Endothelial cell of umbilical vein (primary cell): Measurements from ENCODE around the gene CRHR2. TPM values are rescaled to one million over a fixed set of nuclear protein-coding genes. Genes with fewer than 3 reads are reported as not detected.

Experiments
- BruUV-seq: library from RNA; stranded (reverse); fragments of 400-500 nt; replicated peaks from 2 replicates; lab custom pipeline; 2021; lab: Mats Ljungman, UMichigan
- CTCF ChIA-PET: fragments of 300-600, 350-600 bp; sonication (Branson Sonifier 250); formaldehyde crosslinking; loops from one replicate; lab custom pipeline; 2021; ENCODE audit warnings: antibody characterized with exemption, inconsistent platforms; lab: Charles Lee
- POLR2A ChIA-PET: fragments of 300-600, 350-600 bp; sonication (Branson Sonifier 250); formaldehyde crosslinking; loops from one replicate; lab custom pipeline; 2021; ENCODE audit warnings: antibody characterized with exemption, inconsistent platforms; lab: Charles Lee
- DNase-seq: peaks from one replicate; pipeline ENCODE4 v3.0.0-alpha.2; 2011; ENCODE audit warnings: low read depth, low spot score
- FAIRE-seq: peaks from 2 replicates; lab custom pipeline; 2011; peaks lifted over from hg19 to GRCh38; lab: Jason Lieb, UNC
- H2AFZ ChIP-seq: 2 replicates; pipeline ENCODE4 v1.6.0; 2012; ENCODE audit warnings: low read depth, low read length, control low read depth, inconsistent platforms
- H3K27ac ChIP-seq: 2 replicates; pipeline ENCODE4 v1.5.1; 2011; ENCODE audit warnings: low read depth, mild to moderate bottlenecking, control low read depth, low read length, moderate library complexity; ENCODE audit not compliant: insufficient read depth
- H3K27me3 ChIP-seq, 2 experiments: 2 replicates each; pipeline versions ENCODE4 v1.6.0 to v1.6.1; 2011; ENCODE audit warnings: low read length in 2 of 2, mixed read lengths in 1 of 2; ENCODE audit not compliant: control insufficient read depth in 2 of 2, insufficient read depth in 2 of 2
- H3K36me3 ChIP-seq, 2 experiments: 2 replicates in 1 of 2; 3 replicates in 1 of 2; pipeline ENCODE4 v1.5.1; 2011; ENCODE audit warnings: low read length in 2 of 2, mild to moderate bottlenecking in 1 of 2, moderate library complexity in 1 of 2; ENCODE audit not compliant: control insufficient read depth in 2 of 2, insufficient read depth in 2 of 2; ENCODE audit errors: extremely low read depth in 1 of 2
- H3K4me1 ChIP-seq: 3 replicates; pipeline ENCODE4 v1.5.1; 2011; ENCODE audit warnings: mild to moderate bottlenecking, low read length; ENCODE audit not compliant: control insufficient read depth, insufficient read depth; ENCODE audit errors: extremely low read depth
- H3K4me2 ChIP-seq: 2 replicates; pipeline ENCODE4 v1.6.1; 2011; ENCODE audit warnings: low read length, control low read depth, mixed read lengths; ENCODE audit not compliant: insufficient read depth
- H3K4me3 ChIP-seq, 3 experiments: fragments of 200-600 bp in 1 of 3; sonication (generic), shearing (Covaris generic) in 1 of 3; replicated peaks in 1 of 3; 2 replicates each; pipeline ENCODE4 v1.5.1; 2011 to 2016; ENCODE audit warnings: control low read depth in 3 of 3, low read length in 3 of 3, mild to moderate bottlenecking in 2 of 3, inconsistent platforms in 1 of 3, low read depth in 1 of 3, moderate library complexity in 1 of 3; ENCODE audit not compliant: insufficient read depth in 1 of 3
- H3K79me2 ChIP-seq: 2 replicates; pipeline ENCODE4 v1.6.0; 2012; ENCODE audit warnings: low read length, inconsistent platforms; ENCODE audit not compliant: control insufficient read depth, insufficient read depth
- H3K9ac ChIP-seq: replicated peaks from 2 replicates; pipeline ENCODE3; 2011; ENCODE audit warnings: low read length, control low read depth; ENCODE audit not compliant: insufficient read depth; ENCODE audit errors: extremely low read depth
- H3K9me1 ChIP-seq: replicated peaks from 3 replicates; pipeline ENCODE4 v1.6.0; 2011; ENCODE audit warnings: mild to moderate bottlenecking, low read length; ENCODE audit not compliant: control insufficient read depth, insufficient read depth; ENCODE audit errors: extremely low read depth
- H3K9me3 ChIP-seq: replicated peaks from 2 replicates; pipeline ENCODE4 v1.5.1; 2012; ENCODE audit warnings: low read length, inconsistent platforms; ENCODE audit not compliant: control insufficient read depth, insufficient read depth
- H4K20me1 ChIP-seq: replicated peaks from 2 replicates; pipeline ENCODE3; 2011; ENCODE audit warnings: mild to moderate bottlenecking, low read length; ENCODE audit not compliant: control insufficient read depth, insufficient read depth; ENCODE audit errors: extremely low read depth
- CTCF ChIP-seq, 2 donors: IDR thresholded peaks; 1 replicate in 1 of 2; 2 replicates in 1 of 2; pipeline ENCODE4 v1.5.1; 2011; ENCODE audit warnings: low read length in 2 of 2, mild to moderate bottlenecking in 2 of 2, moderate library complexity in 2 of 2, control low read depth in 1 of 2, inconsistent platforms in 1 of 2, low read depth in 1 of 2; ENCODE audit not compliant: insufficient read depth in 1 of 2; ENCODE audit errors: extremely low read depth in 1 of 2
- EZH2 ChIP-seq: IDR thresholded peaks from 2 replicates; pipeline ENCODE4 v1.6.1; 2012; ENCODE audit warnings: borderline replicate concordance, low read depth, mild to moderate bottlenecking, moderate library complexity, low read length, inconsistent platforms; ENCODE audit not compliant: severe bottlenecking
- FOS ChIP-seq: IDR thresholded peaks from 2 replicates; pipeline ENCODE4 v1.6.1; 2011; ENCODE audit warnings: mild to moderate bottlenecking, low read length, moderate library complexity, borderline replicate concordance; ENCODE audit not compliant: insufficient read depth
- GATA2 ChIP-seq: IDR thresholded peaks from 2 replicates; pipeline ENCODE4 v1.7.0; 2011; ENCODE audit warnings: low read depth, mild to moderate bottlenecking, moderate library complexity, mixed read lengths, low read length; ENCODE audit not compliant: insufficient read length, insufficient read depth
- JUN ChIP-seq: IDR thresholded peaks from 2 replicates; pipeline ENCODE4 v1.6.1; 2011; ENCODE audit warnings: borderline replicate concordance, low read depth; ENCODE audit not compliant: insufficient read length, insufficient read depth
- MAX ChIP-seq: IDR thresholded peaks from 2 replicates; pipeline ENCODE4 v1.6.1; 2011; ENCODE audit not compliant: insufficient read depth, insufficient read length
- MYC ChIP-seq: IDR thresholded peaks from one replicate; pipeline ENCODE4 v1.6.1; 2011; ENCODE audit warnings: mild to moderate bottlenecking, low read depth, low read length
- POLR2A ChIP-seq: IDR thresholded peaks from 2 replicates; pipeline ENCODE4 v1.6.1; 2012; ENCODE audit warnings: low read depth, mild to moderate bottlenecking, control low read depth, low read length
- POLR2AphosphoS5 ChIP-seq: IDR thresholded peaks from 2 replicates; pipeline ENCODE4 v1.6.1; 2012; ENCODE audit warnings: low read depth, mild to moderate bottlenecking, control low read depth, low read length, moderate library complexity; ENCODE audit not compliant: insufficient read depth
- dilution Hi-C: fragments of 300-500 bp; cut with MboI; formaldehyde crosslinking; loops from one replicate; pipeline ENCODE4 v1.15.0; 2019; ENCODE audit warnings: low sequenced_read_pairs; ENCODE audit not compliant: extremely low pct_ligation_motif_present
- intact Hi-C: fragments of 100-400 bp; cut with micrococcal nuclease; formaldehyde crosslinking; loops from one replicate; pipeline ENCODE4 v1.10.0; 2022
- polyA plus RNA-seq, 4 experiments: library from polyadenylated mRNA; depleted of rRNA in 3 of 4; stranded (reverse) in 3 of 4; unstranded in 1 of 4; fragments of >200 nt; gene quantifications; 2 replicates each; pipeline versions ENCODE4 v1.2.1 to v1.2.3, GENCODE V29; 2011 to 2012; ENCODE audit warnings: missing spikeins in 1 of 4
- total RNA-seq: library from RNA; stranded (reverse); gene quantifications from 2 replicates; pipeline ENCODE4 v1.2.3, GENCODE V29; 2021

Gene CRHR2
- total and polyA plus RNA-seq, 2 donors (not counting 3 experiments of a cell fraction or from before 2014, with no cell fraction given) = not detected

GRCh38 chr7:30730996-30731395 lies 48.7 kb upstream of the CRHR2 start:
- ChIA-PET POLR2A (no interaction called here), CTCF (interaction anchor here (1.2 kb wide), 2 partner anchors 9 to 253 kb away, joined by 3 to 7 read pairs; no protein-coding TSS in a partner anchor)
- Histone ChIP-seq H3K27ac (no peak overlapping the region), H3K27me3 (peaks cover 4 to 15% of the 10 kb centered on the region in 2 experiments), H3K9ac (no peak overlapping the region), H3K4me3 (no peak overlapping the region), H3K36me3 (no peaks in the 10 kb centered on the region), H4K20me1 (no peaks in the 10 kb centered on the region), H2AFZ (no peak overlapping the region), H3K9me3 (no peaks in the 10 kb centered on the region), H3K79me2 (no peaks in the 10 kb centered on the region), H3K9me1 (no peaks in the 10 kb centered on the region), H3K4me1 (no peaks in the 10 kb centered on the region), H3K4me2 (no peak overlapping the region)
- DNase-seq = no peak
- no peak for FAIRE-seq
- intact Hi-C loops = no loop called here
- BruUV-seq = no TSS peak
- dilution Hi-C loops = no loop called here
- no peak for TF ChIP-seq MYC
- TF ChIP-seq GATA2 = no peak
- TF ChIP-seq JUN = no peak
- TF ChIP-seq MAX = no peak
- TF ChIP-seq CTCF (IDR thresholded peaks at IDR 0.05; ENCODE audit: extremely low read depth in 1 of 2, insufficient read depth in 1 of 2, low read depth in 1 of 2, low read length in 2 of 2) = no peak
- TF ChIP-seq POLR2AphosphoS5 = no peak
- TF ChIP-seq FOS = no peak
- TF ChIP-seq POLR2A = no peak
- no peak for TF ChIP-seq EZH2
